ENCODE measurements around the gene RNU1-1.
"Not testable (repeated sequence)": the region's sequence is repeated elsewhere in the genome, so short reads cannot be mapped to it uniquely, and the experiment has no call there.

Gene RNU1-1

GRCh38 chr1:16514107-16515055 is at the start of gene RNU1-1:
TSS of gene RNU1-1 (minus strand) at chr1:16514285.
- DNase-seq (ENCODE audit: extremely low spot score, insufficient read length, low read depth); FAIRE-seq: not testable (repeated sequence)

GRCh38 chr1:16561035-16561434 is 47.0 kb upstream of the RNU1-1 start:
- not testable (repeated sequence) for FAIRE-seq; DNase-seq (ENCODE audit: extremely low spot score, insufficient read length, low read depth)

- not testable (repeated sequence) for DNase-seq (ENCODE audit: extremely low spot score, insufficient read length, low read depth); FAIRE-seq
Measured at GRCh38 chr1:16560498-16560897, 46.4 kb upstream of the RNU1-1 start.

DNA sequence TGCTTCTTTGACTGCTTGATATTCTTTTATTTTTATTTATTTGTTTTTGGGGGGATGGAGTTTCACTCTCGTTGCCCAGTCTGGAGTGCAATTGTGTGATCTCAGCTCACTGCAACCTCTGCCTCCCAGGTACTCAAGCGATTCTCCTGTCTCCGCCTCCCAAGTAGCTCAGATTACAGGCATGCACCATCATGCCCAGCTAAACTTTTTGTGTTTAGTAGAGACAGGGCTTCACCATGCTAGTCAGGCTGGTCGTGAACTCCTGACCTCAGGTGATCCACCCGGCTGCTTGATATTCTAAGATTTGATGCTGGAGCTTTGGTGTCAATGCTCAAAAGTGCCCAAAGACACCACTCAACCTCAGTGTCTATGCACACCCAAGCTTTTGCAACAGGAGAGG is 45.6 kb upstream of the RNU1-1 start:
- FAIRE-seq = not testable (repeated sequence)

GRCh38 chr1:16557034-16557433 is 42.9 kb upstream of the RNU1-1 start:
- DNase-seq (ENCODE audit: extremely low spot score, insufficient read length, low read depth); FAIRE-seq: not testable (repeated sequence)

More for the DNA sequence above, 45.6 kb upstream of the RNU1-1 start:
- DNase-seq (ENCODE audit: extremely low spot score, insufficient read length, low read depth) = not testable (repeated sequence)

- DNase-seq (ENCODE audit: extremely low spot score, insufficient read length, low read depth); FAIRE-seq: not testable (repeated sequence)
Measured at GRCh38 chr1:16553244-16553643, 39.2 kb upstream of the RNU1-1 start.

- not testable (repeated sequence) for FAIRE-seq
Measured at GRCh38 chr1:16550212-16550918, 36.3 kb upstream of the RNU1-1 start.

GRCh38 chr1:16549545-16549944 is 35.5 kb upstream of the RNU1-1 start:
- not testable (repeated sequence) for FAIRE-seq; DNase-seq (ENCODE audit: extremely low spot score, insufficient read length, low read depth)

More at GRCh38 chr1:16550212-16550918, 36.3 kb upstream of the RNU1-1 start:
- not testable (repeated sequence) for DNase-seq (ENCODE audit: extremely low spot score, insufficient read length, low read depth)

DNA sequence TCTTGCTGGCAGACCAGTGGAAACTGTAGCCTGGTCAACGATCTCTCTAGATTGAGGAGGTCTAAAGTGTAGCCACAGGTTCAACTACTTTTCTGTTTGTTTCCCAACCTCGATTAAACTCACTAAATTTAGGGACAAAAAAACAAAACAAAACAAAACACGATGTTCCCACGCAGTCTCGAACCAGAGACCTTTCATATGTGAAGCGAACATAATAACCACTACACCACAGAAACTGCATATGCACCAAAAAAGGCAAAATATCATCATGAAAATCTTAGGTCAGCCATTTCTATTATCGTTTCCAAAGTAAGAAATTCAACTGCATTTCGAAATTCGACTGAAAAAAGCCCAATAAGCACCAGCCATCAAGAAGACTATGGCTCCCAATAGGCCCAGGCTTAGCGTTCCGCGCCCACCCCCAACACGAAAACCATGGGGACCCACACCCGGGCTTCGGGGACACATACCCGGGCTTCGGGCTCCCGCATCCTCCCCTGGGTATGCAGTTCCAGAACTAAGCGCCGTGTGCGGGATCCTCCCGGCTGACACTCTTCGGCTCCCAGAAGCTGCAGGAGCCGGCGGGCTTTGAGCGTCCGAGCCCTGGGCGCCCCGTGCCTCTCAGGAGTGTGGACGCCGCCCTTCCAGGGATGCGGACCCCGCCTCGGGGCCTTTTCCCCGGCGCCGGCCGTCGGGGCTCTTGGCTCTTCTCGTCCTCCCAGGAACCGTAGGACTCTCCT is 33.6 kb upstream of the RNU1-1 start:
- not testable (repeated sequence) for DNase-seq (ENCODE audit: extremely low spot score, insufficient read length, low read depth); FAIRE-seq

- FAIRE-seq = not testable (repeated sequence)
Measured at GRCh38 chr1:16545682-16546095, 31.6 kb upstream of the RNU1-1 start.

GRCh38 chr1:16540421-16540893 is 26.4 kb upstream of the RNU1-1 start:
- FAIRE-seq; DNase-seq (ENCODE audit: extremely low spot score, insufficient read length, low read depth): not testable (repeated sequence)

More at GRCh38 chr1:16545682-16546095, 31.6 kb upstream of the RNU1-1 start:
- not testable (repeated sequence) for DNase-seq (ENCODE audit: extremely low spot score, insufficient read length, low read depth)

- not testable (repeated sequence) for FAIRE-seq; DNase-seq (ENCODE audit: extremely low spot score, insufficient read length, low read depth)
Measured at GRCh38 chr1:16537528-16537927, 23.4 kb upstream of the RNU1-1 start.

DNA sequence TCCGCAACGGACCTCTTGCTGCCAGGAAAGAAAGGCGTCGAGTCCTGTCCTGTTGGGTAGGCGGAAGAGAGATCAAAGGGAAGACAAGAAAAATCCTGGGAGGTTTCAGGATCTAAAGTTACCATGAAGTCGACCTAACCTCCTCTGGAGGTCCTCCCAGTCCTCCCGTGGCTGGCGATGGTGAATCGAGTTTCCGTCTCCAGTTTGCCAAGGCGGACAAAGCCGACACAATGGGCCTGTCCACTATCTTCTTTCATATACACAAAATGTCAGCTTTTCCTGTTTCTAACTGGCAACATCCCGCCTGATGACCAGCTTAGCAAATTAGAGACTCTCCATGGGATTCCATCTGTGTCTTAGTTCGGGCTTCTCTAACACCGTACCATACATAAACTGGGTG is 22.7 kb upstream of the RNU1-1 start:
- not testable (repeated sequence) for FAIRE-seq; DNase-seq (ENCODE audit: extremely low spot score, insufficient read length, low read depth)

DNA sequence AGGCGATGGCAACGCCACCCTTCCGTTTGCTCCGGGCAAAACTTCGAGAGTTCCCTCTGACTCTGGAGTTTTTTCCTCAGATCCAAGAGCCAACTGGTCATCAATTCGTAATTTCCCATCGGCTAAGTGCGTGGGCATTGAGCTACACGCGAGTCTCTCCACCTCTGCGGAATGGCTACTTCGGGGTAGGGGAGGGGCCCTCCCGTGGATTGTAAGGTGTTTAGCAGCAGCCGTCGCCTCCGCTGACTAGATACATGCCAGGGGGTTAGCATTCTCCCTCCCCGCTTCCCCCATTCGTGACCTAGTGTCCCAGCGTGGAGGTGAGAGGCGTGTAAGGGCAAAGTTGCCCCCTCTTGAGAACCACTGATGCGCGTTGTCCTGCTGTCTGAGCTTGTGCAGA is 21.8 kb upstream of the RNU1-1 start:
- FAIRE-seq; DNase-seq (ENCODE audit: extremely low spot score, insufficient read length, low read depth): not testable (repeated sequence)

GRCh38 chr1:16535487-16535886 is 21.4 kb upstream of the RNU1-1 start:
- DNase-seq (ENCODE audit: extremely low spot score, insufficient read length, low read depth); FAIRE-seq: not testable (repeated sequence)

- FAIRE-seq = not testable (repeated sequence)
Measured at GRCh38 chr1:16534829-16535456, 20.9 kb upstream of the RNU1-1 start.

DNA sequence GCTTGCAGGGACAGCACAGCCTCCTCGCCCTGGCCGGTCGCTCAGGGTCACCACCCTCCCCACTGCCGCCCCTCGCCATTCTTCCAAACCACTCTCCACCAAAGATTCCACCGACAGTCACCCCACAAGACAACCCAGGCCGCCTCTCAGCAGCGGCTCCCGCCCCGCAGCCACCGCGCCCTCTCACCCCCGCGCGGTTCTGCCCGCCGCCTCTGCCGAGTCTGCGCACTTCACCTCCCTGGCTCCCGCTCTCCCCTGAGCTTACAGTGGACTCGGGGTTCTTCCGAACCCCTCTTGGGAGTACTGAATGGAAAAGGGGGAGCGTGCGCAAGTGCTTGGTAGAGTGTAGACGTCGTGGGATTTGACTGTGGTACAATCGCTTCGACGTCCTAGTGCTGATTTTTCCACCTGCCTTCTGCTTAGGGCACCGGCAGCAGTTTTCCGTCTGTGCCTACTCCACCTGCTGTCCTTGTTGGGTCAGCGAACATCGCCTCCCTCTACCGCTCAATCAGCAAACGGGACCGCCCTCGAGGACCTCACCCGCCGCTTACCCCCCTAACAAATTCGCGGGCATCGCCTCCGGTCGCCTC is 20.2 kb upstream of the RNU1-1 start:
- not testable (repeated sequence) for FAIRE-seq

More at GRCh38 chr1:16534829-16535456, 20.9 kb upstream of the RNU1-1 start:
- not testable (repeated sequence) for DNase-seq (ENCODE audit: extremely low spot score, insufficient read length, low read depth)

GRCh38 chr1:16532235-16532991 is 18.3 kb upstream of the RNU1-1 start:
- DNase-seq (ENCODE audit: extremely low spot score, insufficient read length, low read depth); FAIRE-seq: not testable (repeated sequence)

More for the DNA sequence above, 20.2 kb upstream of the RNU1-1 start:
- DNase-seq (ENCODE audit: extremely low spot score, insufficient read length, low read depth) = not testable (repeated sequence)
